ENCODE results near the gene CCT6A. TPM values are rescaled to one million over a fixed set of nuclear protein-coding genes. Genes with fewer than 3 reads are reported as not detected.
A peak's percentile ranks its signal among the peaks of the same experiment; 100 is the strongest.
"Not testable (repeated sequence)": the region's sequence is repeated elsewhere in the genome, so short reads cannot be mapped to it uniquely, and the experiment has no call there.

Gene CCT6A
- total and polyA plus RNA-seq, 8 donors, result 33.6 to 89.0 (median 53.2) TPM

GRCh38 chr7:56078196-56078595 lies 26.6 kb downstream of the CCT6A start:
- Histone ChIP-seq H3K36me3 (no peaks in the 10 kb centered on the region), H3K9me3 (no peaks in the 10 kb centered on the region), H3K4me1 (peaks cover 3 to 14% (median 12%) of the 10 kb centered on the region in 3 donors), H3K27me3 (no peaks in the 10 kb centered on the region), H3K27ac (no peak overlapping the region), H3K4me3 (no peak overlapping the region)
- 95 to 97% methylated on average over 16 of the region's 16 CpGs for WGBS, 2 donors
- intact Hi-C loops (cut with DNase I), result loop anchor here in 1 of 3 donors (10.0 kb wide), 1 partner anchor 73 kb away; no protein-coding TSS in a partner anchor
- FAIRE-seq, result no peak
- peak in 2 of 6 donors; percentile 52 to 77 for DNase-seq
- no peak for ATAC-seq
- TF ChIP-seq CTCF (IDR thresholded peaks at IDR 0.05), result no peak

DNA sequence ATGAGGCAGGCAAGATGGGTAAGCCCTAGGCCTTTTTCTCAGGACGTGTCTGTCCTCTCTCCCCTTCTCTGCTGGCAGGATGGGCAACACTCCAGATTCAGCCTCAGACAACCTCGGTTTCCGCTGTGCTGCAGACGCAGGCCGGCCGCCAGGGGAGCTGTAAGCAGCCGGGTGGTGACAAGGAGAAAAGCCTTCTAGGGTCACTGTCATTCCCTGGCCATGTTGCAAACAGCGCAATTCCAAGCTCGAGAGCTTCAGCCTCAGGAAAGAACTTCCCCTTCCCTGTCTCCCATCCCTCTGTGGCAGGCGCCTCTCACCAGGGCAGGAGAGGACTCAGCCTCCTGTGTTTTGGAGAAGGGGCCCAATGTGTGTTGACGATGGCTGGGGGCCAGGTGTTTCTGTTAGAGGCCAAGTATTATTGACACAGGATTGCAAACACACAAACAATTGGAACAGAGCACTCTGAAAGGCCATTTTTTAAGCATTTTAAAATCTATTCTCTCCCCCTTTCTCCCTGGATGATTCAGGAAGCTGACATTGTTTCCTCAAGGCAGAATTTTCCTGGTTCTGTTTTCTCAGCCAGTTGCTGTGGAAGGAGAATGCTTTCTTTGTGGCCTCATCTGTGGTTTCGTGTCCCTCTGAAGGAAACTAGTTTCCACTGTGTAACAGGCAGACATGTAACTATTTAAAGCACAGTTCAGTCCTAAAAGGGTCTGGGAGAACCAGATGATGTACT lies 28.1 kb downstream of the CCT6A start:
- 6 to 26% methylated on average over 12 of the region's 12 CpGs for WGBS, 2 donors
- H3K27me3 ChIP-seq, result no peaks in the 10 kb centered on the region
- FAIRE-seq, result no peak
- H3K9me3 ChIP-seq, result no peaks in the 10 kb centered on the region
- TF ChIP-seq CTCF (IDR thresholded peaks at IDR 0.05), result peak; percentile 43 to 69 (median 53)
- peak overlapping the region in 2 of 4 donors; percentile 33 to 64 for H3K27ac ChIP-seq
- peaks cover 3 to 14% (median 10%) of the 10 kb centered on the region in 3 donors for H3K4me1 ChIP-seq
- peak; percentile 72 to 83 (median 83) for ATAC-seq
- DNase-seq, result peak; percentile 74 to 90 (median 82)
- intact Hi-C loops (cut with DNase I), result loop anchor here in 1 of 3 donors (10.0 kb wide), 1 partner anchor 75 kb away; no protein-coding TSS in a partner anchor
- no peaks in the 10 kb centered on the region for H3K36me3 ChIP-seq
- no peak overlapping the region for H3K4me3 ChIP-seq

- peak overlapping the region in 1 of 4 donors; percentile 64 for H3K27ac ChIP-seq
- H3K9me3 ChIP-seq; H3K27me3 ChIP-seq; intact Hi-C loops (cut with DNase I); ATAC-seq; H3K4me3 ChIP-seq; H3K36me3 ChIP-seq; FAIRE-seq: not testable (repeated sequence)
- WGBS, 2 donors, result 93 to 94% methylated on average over 28 of the region's 28 CpGs
- peaks cover 3 to 14% (median 8%) of the 10 kb centered on the region in 3 donors for H3K4me1 ChIP-seq
- peak in 1 of 6 donors; percentile 13 for DNase-seq
Measured at GRCh38 chr7:56080726-56081435, 29.3 kb downstream of the CCT6A start.

DNA sequence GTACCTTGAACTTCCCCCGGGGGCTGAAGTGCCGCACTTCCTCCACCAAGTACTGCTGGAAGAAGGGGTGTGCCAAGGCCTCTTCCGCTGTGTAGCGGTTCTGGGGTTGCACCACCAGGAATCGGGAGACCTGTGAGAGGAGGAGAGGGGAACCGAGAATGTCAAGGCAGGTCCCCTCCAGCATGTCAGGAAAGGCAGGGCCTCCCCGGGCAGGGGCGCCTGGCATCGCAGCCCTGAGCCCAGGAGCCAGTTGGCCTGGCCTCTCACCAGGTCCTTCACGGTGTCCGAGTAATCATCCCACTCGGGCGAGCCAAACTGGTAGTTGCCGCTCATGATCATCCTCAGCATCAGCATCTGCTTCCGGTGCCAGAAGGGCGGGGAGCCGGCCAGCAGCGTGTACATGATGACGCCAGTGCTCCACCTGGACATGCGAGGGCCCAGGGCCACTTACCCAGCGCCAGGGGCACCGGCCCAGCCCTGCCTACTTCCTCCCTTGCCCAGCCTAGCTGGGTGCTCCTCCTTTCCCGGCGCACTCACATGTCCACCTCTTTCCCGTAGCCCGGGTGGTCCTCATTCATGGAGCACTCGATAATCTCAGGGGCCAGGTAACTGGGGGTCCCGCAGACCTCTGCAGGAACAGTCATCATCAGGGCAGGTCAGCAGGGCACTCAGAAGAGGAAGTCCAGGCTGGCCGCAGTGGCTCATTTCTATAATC lies 30.2 kb downstream of the CCT6A start:
- TF ChIP-seq CTCF (IDR thresholded peaks at IDR 0.05), result no peak

More for the DNA sequence above, 30.2 kb downstream of the CCT6A start:
- no peak for ATAC-seq
- Histone ChIP-seq H3K9me3 (no peaks in the 10 kb centered on the region), H3K27me3 (no peaks in the 10 kb centered on the region), H3K36me3 (no peaks in the 10 kb centered on the region), H3K27ac (no peak overlapping the region), H3K4me3 (no peak overlapping the region), H3K4me1 (peaks cover 3 to 14% (median 8%) of the 10 kb centered on the region in 3 donors)
- no peak for FAIRE-seq
- intact Hi-C loops (cut with DNase I), result no loop called here
- no peak for DNase-seq
- 93 to 95% methylated on average over 27 to 29 of the region's 29 CpGs for WGBS, 2 donors
